Right lobe of liver (tissue), 4 donors: ENCODE results near the gene OPCML.

ENCODE experiments used
- CTCF ChIP-seq, 4 donors: fragments of 200-600 bp in 3 of 4; fragments of 450-650 bp in 1 of 4; IDR thresholded peaks; one replicate each; pipeline versions ENCODE4 v1.5.1 to v1.8.0; 2016 to 2022; ENCODE audit warnings: antibody characterized with exemption in 4 of 4, mild to moderate bottlenecking in 2 of 4
- POLR2A ChIP-seq: fragments of 450-650 bp; IDR thresholded peaks from one replicate; pipeline ENCODE4 v1.6.1; 2017; ENCODE audit warnings: antibody characterized with exemption, mild to moderate bottlenecking
- donor health status: DM: no; HTN: no; CAD: no.
- donor health status: DM: no; HTN: no; CAD: no.
- donor health status: DM: no; HTN: yes; CAD: no.

DNA sequence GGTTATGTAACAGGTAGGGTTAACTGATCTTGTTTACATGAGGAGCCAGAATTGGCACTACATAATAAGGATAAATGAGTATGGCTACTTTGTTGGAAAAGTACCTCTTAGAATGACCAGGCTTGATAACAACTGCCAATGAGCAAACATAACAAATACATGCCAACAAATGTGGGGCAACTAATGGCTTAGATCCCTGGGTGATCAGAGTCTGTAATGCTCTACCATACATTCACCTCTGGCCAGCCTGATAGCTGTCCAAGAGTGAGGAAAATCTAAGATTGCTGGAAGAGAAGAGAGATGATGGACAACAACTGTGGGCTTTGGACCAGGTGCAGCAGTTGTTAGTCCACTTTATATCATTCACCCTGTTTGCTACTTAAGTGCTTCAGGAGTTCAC lies 1136.9 kb downstream of the OPCML start:
- TF ChIP-seq POLR2A (no peak), CTCF (IDR thresholded peaks at IDR 0.05) (no peak)
